ENCODE results near the gene CTIF.

CTIF gene

GRCh38 chr18:48665654-48666053 is 126.8 kb downstream of the CTIF start:
- DNase-seq (ENCODE audit: low read depth, low spot score), result no peak

DNA sequence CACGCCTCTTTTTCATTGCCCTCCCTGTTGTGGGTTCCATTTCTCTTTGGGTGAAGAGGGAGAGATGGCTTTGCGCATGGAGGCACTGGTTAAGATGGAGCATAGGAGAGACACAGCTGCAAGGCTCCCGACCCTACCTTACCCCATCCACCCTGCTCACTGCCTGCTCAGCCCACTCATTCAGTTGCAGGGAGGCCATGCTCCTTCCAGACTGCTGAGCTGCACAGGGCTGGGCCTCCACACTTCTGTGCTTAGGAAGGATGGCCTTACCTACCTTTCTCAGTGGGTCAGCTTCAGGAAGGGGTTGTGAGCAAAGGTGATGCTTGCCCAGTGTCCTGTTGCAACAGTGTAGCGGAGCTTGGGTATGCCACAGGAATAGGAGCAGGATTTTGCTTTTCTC is 127.8 kb downstream of the CTIF start:
- DNase-seq (ENCODE audit: low read depth, low spot score), result no peak

GRCh38 chr18:48667276-48668254 is 128.7 kb downstream of the CTIF start:
- no peak for DNase-seq (ENCODE audit: low read depth, low spot score)

GRCh38 chr18:48668466-48669179 is 129.8 kb downstream of the CTIF start:
- DNase-seq (ENCODE audit: low read depth, low spot score), result no peak

DNA sequence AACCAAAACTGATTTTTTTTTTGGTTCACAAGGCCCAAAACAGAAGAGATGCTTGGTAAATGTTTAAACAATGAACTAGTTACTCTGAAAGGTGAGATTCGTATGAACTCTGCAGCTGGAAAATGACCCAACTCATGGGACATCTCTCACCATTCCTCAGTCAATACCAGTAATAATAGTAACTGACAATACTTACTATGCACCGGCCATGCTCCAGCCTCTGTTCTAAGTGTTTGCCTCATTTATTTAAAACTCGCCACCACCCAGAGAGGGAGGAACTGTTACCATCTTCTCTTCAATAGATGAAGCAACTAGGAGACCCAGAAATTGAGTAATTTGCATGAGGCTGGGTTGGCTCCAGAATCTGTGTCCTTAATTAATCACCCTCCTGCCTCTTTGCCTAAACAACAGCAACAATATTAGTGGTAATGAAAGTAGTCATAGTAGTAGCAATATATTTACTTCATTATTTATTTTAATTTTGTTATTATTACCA is 130.4 kb downstream of the CTIF start:
- DNase-seq (ENCODE audit: low read depth, low spot score), result no peak

DNA sequence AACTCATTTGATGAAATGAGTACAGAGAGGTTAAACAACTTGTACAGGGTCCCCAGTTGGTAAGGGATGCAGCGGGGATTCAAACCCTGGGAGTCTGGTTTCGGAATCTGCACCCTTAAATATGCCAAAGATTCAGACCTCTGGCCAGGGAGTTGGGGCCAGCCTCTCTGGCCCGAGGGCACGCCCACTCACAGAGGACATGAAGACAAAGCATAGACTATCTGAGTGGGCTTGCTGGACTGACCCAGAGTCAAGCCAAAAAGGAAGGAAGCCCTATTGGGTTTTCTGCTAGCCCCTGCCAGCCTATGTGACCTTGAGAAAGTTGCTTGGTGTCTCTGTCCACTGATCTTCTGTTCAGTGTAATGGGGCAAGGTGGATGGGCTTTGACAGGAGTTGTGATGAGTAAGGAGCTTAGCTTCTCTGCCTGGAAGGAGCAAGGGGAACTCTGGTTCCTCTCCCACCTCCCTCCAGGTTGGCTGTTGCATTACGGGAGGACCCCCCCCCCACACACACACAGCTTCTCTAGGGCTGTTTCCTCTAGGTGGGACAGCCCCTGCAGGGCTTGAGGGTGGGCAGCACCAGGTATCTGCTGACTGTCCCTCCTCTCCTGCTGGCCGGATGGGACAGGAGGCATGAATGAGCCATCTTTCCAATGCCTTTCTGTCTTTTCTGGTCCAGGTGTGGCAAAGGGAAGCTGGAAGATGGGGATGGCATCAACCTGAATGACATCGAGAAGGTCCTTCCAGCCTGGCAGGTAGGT is 131.3 kb downstream of the CTIF start:
- DNase-seq (ENCODE audit: low read depth, low spot score), result no peak

- DNase-seq (ENCODE audit: low read depth, low spot score), result no peak
Measured at GRCh38 chr18:48670751-48671560, 132.1 kb downstream of the CTIF start.

DNA sequence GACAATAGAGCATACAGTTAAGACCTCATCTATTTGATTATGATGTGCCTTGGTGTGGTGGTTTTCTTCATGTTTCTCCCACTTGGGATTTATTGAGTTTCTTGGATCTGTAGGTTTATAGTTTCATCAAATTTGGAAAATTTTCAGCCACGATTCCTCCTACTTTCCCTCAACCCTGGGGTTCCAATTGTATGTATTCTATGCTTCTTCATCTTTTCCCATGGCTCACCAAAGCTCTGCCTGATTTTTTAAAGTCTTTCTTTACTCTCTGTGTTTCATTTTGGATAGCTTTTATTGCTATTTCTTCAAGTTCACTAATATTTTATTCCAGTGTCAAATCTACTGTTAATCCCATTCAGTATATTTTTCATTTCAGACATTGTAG is 132.7 kb downstream of the CTIF start:
- no peak for DNase-seq (ENCODE audit: low read depth, low spot score)

DNA sequence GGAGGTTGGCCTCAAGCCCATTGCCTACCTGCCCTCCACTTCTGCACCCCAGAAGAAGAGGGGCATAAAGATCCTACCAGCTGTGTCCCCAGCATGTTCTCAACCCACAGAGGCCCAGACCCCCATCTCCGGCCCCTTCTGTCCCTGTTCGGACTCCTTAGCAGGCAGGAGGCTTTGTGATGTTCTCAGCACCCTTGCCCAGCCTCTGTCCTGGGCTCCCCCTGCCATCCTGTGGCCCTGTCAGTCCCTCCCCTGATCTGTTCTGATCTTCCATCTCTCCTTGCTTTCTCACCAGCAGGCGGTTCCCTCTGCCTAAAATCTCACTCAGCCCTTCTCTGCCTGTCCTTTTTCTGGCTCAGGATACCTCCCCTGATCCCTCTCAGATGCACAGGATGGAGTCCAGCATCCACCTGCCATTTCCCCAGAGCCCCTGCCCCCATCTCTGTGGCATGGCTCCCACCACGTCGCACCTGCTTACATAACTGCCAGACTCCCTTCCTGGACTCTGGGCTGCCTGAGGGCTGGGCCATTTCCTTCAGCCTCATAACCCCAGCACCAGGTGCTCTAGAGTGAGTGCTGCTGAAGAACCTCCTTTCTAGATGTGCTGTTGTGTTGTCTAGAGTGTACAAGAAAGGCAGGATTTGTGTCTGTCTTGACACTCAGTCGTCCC is 134.0 kb downstream of the CTIF start:
- DNase-seq (ENCODE audit: low read depth, low spot score), result no peak

DNA sequence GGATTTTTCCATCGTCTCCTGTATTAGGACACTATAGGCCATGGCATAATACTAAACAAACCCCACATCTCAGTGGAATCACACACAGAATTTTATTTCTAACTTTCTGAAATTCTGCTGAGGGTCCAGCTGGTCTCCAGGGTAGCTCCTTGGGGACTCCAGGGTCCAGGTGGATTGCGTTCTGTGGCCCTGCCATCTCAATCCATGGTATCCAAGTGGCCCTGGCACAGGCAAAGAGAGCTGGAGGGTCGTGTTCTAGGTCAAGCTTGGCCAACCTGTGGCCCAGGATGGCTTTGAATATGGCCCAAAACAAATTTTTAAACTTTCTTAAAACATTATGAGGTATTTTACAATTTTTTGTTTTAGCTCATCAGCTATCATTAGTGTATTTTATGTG is 134.6 kb downstream of the CTIF start:
- no peak for DNase-seq (ENCODE audit: low read depth, low spot score)

DNA sequence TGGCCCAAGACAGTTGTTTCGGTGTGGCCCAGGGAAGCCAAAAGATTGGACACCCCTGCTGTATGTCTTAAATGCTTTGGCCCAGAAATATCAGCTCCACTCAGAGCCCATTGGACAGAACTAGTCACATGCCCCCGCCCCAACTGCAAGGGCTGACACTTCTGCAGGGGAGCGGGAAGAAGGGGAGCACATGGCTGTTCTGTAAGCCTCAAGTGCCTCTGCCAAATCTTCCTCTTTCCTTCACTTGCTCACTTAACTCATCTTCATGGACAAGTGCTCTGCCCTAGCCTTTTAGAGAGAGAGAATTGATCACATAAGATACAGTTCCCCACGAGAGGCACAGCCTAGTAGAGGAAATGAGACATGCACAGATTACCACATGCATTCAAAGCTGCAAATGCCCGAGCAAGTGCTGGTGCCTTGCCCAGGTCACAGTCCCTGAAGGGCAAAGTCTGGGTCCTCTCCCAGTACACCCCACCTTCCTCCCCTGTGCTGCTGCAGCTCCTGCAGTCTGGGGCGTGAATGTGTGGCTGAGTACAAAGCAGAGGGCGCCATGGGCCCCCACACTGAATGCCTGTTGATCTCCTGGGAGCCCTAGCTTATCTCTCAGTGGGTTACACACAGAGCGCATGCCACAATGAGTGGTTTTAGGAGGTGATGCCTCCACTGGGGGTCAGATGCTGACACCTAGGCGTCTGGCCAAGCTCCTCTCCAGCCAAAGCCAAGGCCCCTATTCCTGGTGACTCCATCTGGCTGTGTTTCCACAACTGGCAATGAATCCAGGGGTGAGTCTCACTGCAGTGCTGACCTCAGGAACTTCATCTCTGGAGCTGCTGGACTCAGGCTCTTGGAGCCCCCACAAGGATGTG is 135.3 kb downstream of the CTIF start:
- DNase-seq (ENCODE audit: low read depth, low spot score), result no peak

DNA sequence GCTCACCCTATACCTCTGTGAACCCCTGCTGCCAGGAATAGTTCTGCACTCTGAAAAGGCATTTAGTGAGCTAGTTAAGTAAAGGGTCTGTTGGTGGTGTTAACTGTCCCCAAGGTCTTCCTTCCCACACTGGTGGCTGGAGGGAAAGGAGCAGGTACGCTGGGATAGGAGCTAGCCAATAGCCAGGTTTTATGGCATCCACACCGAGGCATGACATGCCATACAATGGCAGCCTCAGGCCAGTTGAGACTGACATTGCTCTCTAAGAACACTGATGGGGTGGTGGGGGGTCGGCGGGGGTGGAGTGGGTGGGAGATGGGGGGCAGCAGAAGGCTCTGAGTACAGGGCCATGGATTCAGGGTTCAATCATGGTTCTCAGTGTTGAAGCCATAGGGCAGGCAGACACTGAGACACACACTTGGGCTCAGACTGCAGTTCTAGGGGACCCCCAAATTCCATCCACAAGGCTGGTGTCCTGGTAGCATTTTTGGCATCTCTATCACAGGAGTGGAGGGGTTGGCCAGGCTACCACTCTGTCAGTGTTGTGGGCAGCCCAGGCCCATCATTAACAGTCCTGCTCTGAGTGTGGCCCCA is 136.0 kb downstream of the CTIF start:
- DNase-seq (ENCODE audit: low read depth, low spot score), result no peak

DNA sequence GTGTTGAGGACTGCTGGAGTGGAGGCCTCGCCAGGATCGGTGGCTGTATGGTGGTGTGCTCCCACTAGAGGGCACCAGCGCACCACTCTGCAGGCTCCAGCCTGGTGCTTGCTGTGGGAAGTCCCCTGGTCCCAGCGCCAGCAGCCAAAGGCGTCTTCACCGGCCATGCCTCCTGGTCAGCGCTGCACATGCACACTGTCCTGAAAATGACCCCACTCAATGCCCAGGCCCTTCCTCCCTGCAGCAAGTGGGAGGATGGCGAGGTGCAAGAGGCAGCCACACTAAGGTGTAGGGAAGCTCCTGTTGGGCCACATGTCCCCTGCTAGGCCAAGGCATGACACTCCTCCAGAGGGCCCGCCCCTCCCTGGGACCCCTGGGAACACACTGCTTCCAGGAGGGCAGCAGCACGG is 136.5 kb downstream of the CTIF start:
- peak; percentile 51 for DNase-seq (ENCODE audit: low read depth, low spot score)

GRCh38 chr18:48675912-48676311 is 137.1 kb downstream of the CTIF start:
- no peak for DNase-seq (ENCODE audit: low read depth, low spot score)

DNA sequence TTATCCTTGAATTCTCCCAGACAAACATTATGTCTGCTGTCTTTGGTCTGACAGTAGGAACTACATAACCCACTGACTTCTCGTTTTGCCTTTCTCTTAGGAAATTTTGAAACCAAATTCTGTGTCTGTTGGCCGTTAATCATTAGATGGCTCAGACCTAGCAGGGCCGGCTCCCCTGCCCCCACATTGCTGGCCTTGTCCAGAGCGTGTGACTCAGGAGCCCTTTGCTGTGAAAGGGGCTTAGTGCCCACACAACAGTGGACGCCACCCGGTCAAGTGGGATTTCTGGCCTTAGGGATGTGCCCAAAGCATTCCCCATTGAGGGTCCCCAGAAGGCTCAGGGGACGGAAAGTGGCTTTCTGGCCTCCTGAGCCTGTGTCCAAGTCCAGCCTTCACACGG is 137.5 kb downstream of the CTIF start:
- no peak for DNase-seq (ENCODE audit: low read depth, low spot score)

DNA sequence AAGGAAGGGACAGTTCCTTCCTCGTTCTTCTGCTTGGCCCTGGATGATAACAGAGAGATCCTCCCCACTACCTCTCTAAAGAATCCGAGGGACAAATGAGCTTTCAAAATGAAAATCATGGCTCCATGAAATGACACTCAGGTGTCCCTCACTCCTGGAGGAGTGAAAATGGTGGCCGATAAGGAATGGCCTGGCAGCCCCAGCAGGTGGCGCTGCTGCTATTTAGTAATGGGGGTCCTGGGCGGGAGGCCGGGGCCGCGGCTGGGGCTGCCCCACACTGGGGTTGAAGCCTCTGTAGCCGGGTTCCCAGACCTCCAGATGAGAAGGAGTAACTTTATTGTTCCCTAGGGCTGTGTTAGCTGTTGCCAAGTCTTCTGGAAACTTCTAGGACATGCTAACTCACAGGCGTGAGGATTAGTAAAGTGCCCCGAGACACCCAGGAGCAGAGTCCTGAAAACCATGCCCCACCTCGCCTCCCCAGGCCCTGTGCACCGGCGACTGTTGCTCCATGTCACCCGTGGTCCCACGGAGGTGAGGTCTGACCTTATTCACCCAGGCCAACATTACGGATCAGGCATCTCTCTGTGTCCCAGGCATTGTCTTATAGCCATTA is 138.0 kb downstream of the CTIF start:
- DNase-seq (ENCODE audit: low read depth, low spot score), result peak; percentile 36

DNA sequence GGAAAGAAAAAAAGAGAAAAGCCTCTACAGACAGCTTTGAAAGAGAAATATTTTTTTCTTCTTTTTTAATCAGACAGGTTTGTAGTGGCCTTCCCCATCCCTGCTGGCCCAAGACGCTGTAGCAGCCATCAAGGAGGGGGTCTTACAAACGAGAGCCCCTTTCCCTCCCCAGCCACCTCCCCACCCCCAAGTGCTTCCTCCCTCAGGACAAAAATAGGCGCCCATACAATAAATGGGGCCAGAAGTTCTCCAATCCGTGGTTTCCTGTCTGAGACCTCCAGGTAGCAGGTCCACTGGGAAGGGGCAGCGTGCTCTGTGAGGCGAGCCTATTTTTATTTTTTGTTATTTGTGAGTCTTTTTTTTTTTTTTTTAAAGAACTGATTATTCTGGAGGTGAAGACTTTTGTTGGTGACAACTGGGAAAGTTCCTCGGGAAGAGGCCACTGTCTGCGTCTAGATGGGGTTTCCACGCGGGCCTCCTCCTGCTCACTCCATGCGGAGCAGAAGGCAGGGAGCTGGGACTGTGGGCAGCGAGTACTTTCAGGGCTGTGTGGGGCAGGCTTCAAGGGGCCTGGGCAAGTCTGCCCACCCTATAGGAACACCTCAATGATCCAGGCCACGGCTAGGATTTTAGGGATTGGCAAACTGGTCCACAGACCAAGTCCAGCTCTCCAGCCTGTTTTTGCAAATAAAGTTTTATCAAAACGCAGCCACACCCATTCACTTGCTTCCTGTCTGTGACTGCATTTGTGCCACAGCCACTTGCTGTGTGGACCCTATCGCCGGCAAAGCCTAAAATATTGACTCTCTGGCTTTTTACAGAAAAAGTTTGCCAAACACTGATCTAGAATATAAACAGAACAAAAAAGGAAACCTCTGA is 139.6 kb downstream of the CTIF start:
- DNase-seq (ENCODE audit: low read depth, low spot score), result no peak

DNA sequence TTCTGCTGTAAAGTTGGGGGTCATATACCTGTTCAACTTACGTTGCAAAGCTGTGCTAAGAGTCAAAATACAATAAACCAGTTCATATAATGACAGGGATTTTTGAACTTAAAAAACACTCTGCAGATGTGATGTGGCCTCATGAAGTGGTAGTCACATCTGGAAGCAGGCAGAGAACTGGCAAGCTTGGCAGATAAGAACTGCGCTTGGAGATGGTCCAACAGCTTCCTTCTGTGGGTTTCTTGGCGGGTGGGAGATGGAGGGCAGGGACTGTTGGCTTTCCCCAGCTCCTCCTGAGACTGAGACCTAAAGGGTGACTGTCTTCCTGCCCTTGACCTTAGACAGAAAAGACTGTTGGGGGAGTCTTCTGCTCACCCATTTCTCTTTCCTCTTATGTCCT is 140.4 kb downstream of the CTIF start:
- DNase-seq (ENCODE audit: low read depth, low spot score), result no peak

All from activated CD4-positive, CD25-positive, alpha-beta regulatory T cell treated with anti-CD3 and anti-CD28 coated beads, Interleukin-2, amount 50 U/mL, for 16 hours (primary cell).